GM21786 (cell line): ENCODE data around the gene TEKT2.

Source experiments
- ATAC-seq: cut with Tn5 transposase; IDR thresholded peaks from one replicate; pipeline ENCODE4 v1.9.1; 2021; ENCODE audit not compliant: unreplicated experiment

Gene TEKT2

DNA sequence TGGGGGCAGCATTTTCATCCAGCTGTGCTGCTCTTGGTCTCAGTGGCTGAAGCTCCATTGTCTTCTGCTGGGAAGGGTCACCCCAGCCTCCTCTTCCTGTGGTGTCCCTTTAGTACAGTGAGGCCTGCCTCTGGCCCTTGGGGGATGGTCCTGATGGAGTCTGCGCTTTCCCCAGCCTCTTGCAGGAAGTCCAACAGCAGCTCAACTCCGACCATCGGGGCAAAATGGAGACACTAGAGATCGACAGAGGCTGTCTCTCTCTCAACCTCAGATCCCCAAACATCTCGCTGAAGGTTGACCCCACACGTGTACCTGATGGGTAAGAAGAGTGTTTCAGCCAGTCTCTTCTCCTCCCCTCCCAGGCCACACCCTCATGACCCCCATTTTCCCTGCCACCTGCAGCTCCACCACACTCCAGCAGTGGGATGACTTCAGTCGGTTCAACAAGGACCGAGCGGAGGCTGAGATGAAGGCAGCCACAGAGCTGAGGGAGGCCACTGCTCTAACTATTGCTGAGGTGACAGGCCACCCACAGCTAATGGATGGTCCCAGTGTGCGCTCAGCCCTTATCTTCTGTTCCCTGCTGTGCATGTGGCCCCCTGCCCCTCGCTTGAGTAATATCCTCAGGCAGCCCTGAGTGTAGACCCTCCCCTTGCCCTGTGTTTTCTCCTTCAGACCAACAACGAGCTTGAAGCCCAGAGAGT, 2.8 kb downstream of the TEKT2 start:
- no peak for ATAC-seq

- no peak for ATAC-seq
Observed at GRCh38 chr1:36087233-36088123, 3.6 kb downstream of the TEKT2 start.

- ATAC-seq, result no peak
Observed at GRCh38 chr1:36088265-36088576, 4.3 kb downstream of the TEKT2 start.

GRCh38 chr1:36088577-36089392, 4.9 kb downstream of the TEKT2 start, which contains the start of gene ADPRS:
ADPRS (plus strand) TSS chr1:36088892; CDS start chr1:36088905, 13 bp downstream.
- ATAC-seq, result peak; percentile 62

DNA sequence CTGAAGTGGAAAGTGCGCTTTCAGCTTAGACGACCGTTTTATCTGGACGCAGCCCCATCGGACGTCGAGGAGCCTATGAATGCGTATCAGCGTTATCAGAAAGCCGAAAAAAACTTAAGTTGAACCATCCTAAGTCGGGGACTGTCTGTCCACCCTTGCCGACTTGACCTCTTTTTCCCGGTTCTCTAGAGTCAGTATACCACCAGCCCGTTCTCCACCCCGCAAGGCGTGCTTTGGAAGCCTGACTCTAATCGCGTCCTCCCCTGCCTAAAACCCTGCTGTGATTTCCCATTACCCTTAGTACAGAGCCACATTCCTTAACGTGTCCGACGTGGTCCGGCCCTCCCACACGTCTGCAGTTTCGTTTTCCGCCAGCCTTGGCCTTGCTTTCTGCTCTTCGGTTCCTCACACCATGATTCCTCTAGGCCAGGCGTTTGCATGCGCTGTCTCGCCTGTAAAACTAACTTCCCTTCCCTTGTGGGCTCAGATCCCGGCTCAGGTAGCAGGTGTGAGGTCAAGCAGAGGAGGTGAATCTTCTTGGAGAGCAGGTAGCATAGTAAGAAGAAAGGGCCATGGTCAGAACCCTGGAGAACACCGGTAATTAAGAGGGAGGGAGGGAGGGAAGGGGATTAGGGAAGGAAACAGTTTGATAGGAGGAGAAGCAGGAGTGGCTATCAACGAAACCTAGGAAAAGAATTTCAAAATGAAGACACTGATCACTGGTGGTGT, 5.7 kb downstream of the TEKT2 start:
- no peak for ATAC-seq

DNA sequence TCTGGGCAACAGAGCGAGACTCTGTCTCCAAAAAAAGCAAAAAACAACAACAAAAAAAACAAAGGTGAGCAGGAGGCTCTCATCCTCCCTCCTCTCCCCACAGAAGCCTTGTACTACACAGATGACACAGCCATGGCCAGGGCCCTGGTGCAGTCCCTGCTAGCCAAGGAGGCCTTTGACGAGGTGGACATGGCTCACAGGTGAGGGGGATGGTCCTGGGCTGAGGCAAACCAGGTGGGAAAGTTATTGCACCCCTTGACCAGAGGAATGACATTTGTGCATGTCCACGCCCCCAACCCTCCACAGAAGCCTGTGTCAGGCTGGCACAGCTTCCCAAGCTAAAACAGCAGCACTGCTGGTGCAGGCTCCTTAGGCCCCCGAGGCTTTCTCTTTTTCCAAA, 7.2 kb downstream of the TEKT2 start:
- no peak for ATAC-seq

DNA sequence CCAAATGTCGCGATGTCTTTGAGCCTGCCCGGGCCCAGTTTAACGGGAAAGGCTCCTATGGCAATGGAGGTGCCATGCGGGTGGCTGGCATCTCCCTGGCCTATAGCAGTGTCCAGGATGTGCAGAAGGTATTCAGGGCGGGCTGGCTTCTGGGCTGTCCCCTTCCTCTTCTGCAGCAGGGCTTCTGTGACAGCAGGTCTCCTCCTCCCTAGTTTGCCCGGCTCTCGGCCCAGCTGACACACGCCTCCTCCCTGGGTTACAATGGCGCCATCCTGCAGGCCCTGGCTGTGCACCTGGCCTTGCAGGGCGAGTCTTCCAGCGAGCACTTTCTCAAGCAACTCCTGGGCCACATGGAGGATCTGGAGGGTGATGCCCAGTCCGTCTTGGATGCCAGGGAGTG, 7.8 kb downstream of the TEKT2 start:
- no peak for ATAC-seq

- no peak for ATAC-seq
Observed at GRCh38 chr1:36092166-36092797, 8.4 kb downstream of the TEKT2 start.

GRCh38 chr1:36092798-36093185, 8.9 kb downstream of the TEKT2 start:
- no peak for ATAC-seq

DNA sequence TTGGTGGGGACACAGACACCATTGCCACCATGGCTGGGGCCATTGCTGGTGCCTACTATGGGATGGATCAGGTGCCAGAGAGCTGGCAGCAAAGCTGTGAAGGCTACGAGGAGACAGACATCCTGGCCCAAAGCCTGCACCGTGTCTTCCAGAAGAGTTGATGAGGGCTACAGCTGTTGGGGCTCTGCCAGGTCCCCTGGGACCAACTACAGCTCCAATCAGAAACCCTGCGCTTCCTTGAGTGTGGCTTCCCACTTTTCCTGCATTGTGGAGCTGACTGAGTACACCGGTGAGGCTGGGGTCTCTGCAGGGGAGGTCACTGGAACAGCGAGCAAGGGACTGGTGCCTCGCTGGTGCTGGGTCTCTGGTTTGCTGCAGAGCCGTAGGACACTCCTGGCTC, 9.3 kb downstream of the TEKT2 start:
- ATAC-seq, result no peak

DNA sequence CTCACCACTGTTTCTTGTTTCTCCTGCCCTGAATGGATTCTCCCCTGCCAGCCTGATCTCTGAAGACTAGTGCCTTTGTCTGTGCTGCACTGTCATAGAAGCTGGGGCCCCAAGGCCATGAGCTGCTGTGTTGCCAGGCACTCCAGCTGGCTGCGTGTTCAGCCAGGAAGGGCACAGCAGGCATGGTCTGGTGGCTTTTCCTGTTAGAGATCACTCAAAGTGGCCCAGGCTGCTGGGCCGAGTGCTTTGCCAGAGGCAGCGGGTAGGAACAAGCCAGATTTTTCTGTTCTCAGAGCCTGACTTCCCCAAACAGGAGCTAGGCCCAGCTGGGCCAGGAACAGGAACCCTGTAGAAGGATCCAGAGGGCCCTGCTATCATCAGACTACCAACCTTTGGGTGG, 10.0 kb downstream of the TEKT2 start:
- no peak for ATAC-seq

- no peak for ATAC-seq
Observed at GRCh38 chr1:36094621-36095061, 10.7 kb downstream of the TEKT2 start.

DNA sequence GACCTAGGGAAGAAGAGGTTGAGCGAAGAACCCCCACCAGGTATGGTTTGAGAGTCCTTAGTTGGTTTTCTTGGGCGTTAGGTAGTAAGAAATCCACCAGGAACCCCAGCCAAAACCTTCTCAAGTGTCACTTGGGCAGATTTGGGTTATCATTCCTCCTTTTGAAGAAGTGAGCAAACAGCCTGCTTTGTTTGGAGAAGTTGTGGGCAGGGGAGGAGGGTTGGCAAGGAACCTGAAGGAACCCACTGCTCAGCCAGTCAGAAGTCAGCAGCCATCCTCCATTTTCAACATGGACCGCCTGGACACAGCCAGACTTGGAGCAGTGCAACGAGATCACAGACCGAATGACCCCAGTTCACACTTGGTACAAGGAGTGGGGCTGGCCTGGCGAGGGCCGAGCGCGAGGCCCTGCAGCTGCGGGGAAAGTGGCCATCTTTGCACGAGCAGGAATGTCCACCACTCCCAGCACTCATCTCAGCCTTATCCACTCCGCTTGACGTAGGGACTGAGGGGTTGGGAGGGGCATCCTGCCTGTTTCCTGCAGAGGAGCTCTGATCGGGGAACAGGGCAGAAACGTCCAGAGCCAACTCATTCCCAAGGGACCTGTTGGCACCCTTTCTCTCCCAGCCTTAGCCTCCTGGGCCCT, 12.0 kb downstream of the TEKT2 start:
- no peak for ATAC-seq

DNA sequence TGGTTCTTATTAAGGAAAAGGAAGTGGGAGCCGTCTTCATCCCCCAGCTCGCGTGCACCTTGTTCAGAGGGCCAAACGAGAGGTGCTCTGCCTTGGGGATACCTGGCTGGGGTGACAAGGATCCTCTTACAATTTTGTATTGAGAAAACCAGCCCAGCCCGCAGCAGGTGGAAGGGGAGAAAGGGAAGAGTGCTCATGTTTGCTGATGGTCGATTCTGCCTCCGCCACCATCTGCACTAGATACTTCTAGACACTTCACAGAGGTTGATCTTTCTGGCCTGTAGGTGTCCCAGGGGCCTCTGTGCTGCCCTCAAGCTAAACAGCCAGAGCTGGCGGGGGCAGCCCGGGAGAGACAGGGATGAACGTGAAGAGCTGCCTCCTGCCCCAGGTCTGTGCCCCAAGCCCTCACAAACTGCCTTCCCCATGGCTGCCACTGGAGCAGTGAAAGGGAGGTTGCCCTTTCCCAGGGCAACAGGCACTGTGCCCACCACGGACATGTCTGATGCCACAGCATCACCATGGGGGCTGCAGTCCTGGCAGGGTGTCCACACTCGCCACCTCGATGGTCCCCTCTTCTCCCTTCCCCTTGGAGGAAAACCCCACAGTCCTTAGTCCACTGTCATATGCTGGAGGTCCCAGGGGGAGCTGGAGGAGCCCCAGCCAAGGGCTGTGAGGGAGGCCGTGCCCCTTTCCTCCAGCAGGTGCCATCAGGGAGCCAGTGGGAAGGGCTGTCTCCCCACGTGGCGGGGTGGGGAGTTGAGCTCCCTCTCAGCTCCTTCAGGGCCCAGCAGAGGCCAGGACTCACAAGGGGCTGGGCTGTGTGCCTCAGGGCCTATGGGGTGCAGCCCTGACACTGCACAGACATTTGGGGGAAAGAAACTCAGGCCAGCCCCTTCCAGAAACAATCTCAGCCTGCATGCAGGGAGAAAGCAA, 12.9 kb downstream of the TEKT2 start:
- ATAC-seq, result no peak

GRCh38 chr1:36097693-36098585, 14.0 kb downstream of the TEKT2 start:
- ATAC-seq, result no peak

DNA sequence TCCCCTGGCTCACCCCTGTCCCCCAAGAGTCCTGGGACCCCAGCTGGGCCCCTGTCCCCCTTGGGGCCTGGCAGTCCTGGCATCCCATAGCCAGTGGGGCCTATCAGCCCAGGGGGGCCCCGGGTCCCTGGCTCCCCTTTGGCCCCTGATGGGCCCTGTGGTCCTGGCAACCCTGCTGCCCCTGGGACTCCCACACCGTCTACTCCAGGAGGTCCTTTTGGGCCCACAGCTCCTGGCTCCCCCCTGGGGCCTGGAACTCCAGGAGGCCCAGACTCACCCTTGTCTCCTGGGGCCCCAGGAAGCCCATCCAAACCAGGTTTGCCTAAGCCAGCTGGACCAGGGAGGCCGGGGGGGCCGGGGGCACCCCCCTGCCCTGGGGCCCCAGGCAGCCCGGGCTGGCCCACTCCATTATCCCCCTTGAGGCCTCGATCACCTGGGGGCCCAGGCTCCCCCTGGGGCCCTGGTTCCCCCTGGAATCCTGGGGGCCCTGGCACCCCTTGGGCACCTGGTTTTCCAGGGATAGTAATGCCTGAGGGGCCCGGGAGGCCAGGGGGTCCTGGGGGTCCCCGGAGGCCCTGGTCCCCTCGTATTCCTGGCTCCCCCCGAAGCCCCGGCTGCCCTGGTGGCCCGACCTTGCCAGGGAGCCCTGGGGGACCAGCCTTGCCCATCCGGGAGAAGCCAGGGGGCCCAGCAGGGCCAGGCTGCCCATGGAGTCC, 14.9 kb downstream of the TEKT2 start:
- no peak for ATAC-seq

DNA sequence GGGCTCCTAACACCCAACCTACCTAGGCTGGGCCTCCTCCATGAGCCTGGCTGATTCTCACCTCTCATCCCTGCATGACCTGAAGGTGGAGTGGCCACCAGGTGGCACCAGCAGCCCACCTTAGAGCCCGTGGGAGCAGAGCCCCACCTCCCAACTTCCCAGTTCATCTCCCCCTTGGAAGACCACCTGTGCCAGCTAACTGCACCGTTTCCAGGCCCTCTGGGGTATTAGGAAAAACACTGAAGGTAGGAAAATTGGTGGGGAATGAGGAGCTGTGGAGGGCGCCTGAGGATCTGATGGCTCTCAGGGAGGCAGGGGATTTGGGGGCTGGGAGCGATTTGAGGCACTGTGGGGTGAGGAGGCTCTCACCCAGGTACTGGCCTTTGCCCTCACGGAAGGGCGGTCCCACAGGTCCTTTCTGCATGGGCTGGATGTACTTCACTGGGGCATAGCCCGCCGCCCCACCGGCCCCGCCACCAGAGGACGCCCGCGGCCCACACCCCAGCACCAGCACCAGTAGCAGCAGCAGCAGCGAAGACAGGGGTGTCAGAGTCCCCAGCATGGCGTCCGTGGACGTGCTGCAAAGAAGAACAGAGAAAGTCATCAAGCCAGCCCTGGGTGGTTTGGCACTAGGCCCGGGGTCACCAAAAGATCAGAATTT, 15.9 kb downstream of the TEKT2 start:
- ATAC-seq, result no peak
